Measurements from ENCODE around the gene C19orf18. TPM values are rescaled to one million over a fixed set of nuclear protein-coding genes. Genes with fewer than 3 reads are reported as not detected.

The C19orf18 gene
- polyA plus RNA-seq, 3 donors, result not detected

- DNase-seq, result no peak
- Mint-ChIP-seq H3K27me3 (ENCODE audit: low read depth in 3 of 3) (peaks cover 4 to 7% (median 5%) of the 10 kb centered on the region in 3 donors), H3K27ac (no peak overlapping the region), H3K4me1 (peaks cover 11% of the 10 kb centered on the region), H3K36me3 (peaks cover 16 to 35% of the 10 kb centered on the region in 2 donors), H3K4me3 (peak overlapping the region in 1 of 2 donors; percentile 96), H3K9me3 (peaks cover 52 to 97% (median 94%) of the 10 kb centered on the region in 7 donors)
- no peak overlapping the region for H2AFZ ChIP-seq (ENCODE audit: insufficient read depth, low read depth, low read length, poor library complexity, severe bottlenecking)
- peak overlapping the region in 1 of 3 experiments; percentile 79 for H3K4me3 ChIP-seq (replicated peaks in 1 of 3; ENCODE audit: low read depth in 2 of 3, low read length in 3 of 3)
- H3K4me2 ChIP-seq (replicated peaks; ENCODE audit: extremely low read depth, low read length, poor library complexity, severe bottlenecking), result no peak overlapping the region
- no peak overlapping the region for H3K27ac ChIP-seq (ENCODE audit: low read depth in 1 of 2, low read length in 2 of 2)
- H3K9me3 ChIP-seq (replicated peaks in 1 of 2; ENCODE audit: control insufficient read depth in 1 of 2, insufficient read depth in 1 of 2, low read length in 2 of 2), result peaks cover 83 to 93% of the 10 kb centered on the region in 2 donors
- H3K4me1 ChIP-seq (ENCODE audit: control insufficient read depth in 1 of 2, insufficient read depth in 2 of 2, low read length in 2 of 2), result peaks cover 6 to 8% of the 10 kb centered on the region in 2 donors
- intact Hi-C loops (cut with micrococcal nuclease), result no loop called here
- H3K27me3 ChIP-seq (ENCODE audit: control insufficient read depth in 2 of 2, insufficient read depth in 2 of 2, low read length in 2 of 2), result no peaks in the 10 kb centered on the region
- TF ChIP-seq CTCF (IDR thresholded peaks at IDR 0.05), result no peak
- WGBS (ENCODE audit: insufficient coverage), result 95% methylated on average over 3 of the region's 12 CpGs
- H3K36me3 ChIP-seq (replicated peaks in 1 of 2; ENCODE audit: control insufficient read depth in 1 of 2, insufficient read depth in 2 of 2, low read length in 2 of 2), result peaks cover 0 to 14% of the 10 kb centered on the region in 2 donors
- H3K9ac ChIP-seq (ENCODE audit: insufficient read depth, low read length, poor library complexity, severe bottlenecking), result no peak overlapping the region
- no peaks in the 10 kb centered on the region for H3K79me2 ChIP-seq (ENCODE audit: insufficient read depth, low read length)
- H4K20me1 ChIP-seq (ENCODE audit: insufficient read depth, low read length), result no peaks in the 10 kb centered on the region
Measured at GRCh38 chr19:57935731-57936130, 38.6 kb downstream of the C19orf18 start.

GRCh38 chr19:57934820-57935665, 39.3 kb downstream of the C19orf18 start, which contains the start of gene ZNF418:
ZNF418 (minus strand) TSS chr19:57935402; CDS start chr19:57933822, 1,580 bp downstream.
- peak within 1 kb of the TSS; percentile 82 for H2AFZ ChIP-seq (ENCODE audit: insufficient read depth, low read depth, low read length, poor library complexity, severe bottlenecking)
- peak within 1 kb of the TSS in 1 of 2 donors; percentile 43 for H3K27ac ChIP-seq (ENCODE audit: low read depth in 1 of 2, low read length in 2 of 2)
- peak within 1 kb of the TSS in 5 of 7 donors; percentile 16 to 77 (median 57) for H3K27ac Mint-ChIP-seq
- peak within 1 kb of the TSS; percentile 81 for H3K4me2 ChIP-seq (replicated peaks; ENCODE audit: extremely low read depth, low read length, poor library complexity, severe bottlenecking)
- peaks cover 89 to 99% of the 10 kb centered on the region in 2 donors for H3K9me3 ChIP-seq (replicated peaks in 1 of 2; ENCODE audit: control insufficient read depth in 1 of 2, insufficient read depth in 1 of 2, low read length in 2 of 2)
- TF ChIP-seq CTCF (IDR thresholded peaks at IDR 0.05), result no peak
- H3K9me3 Mint-ChIP-seq, result peaks cover 56 to 100% (median 97%) of the 10 kb centered on the region in 7 donors
- peak; percentile 42 to 57 (median 43) for DNase-seq
- H3K4me1 Mint-ChIP-seq, result peaks cover 11% of the 10 kb centered on the region
- H3K9ac ChIP-seq (ENCODE audit: insufficient read depth, low read length, poor library complexity, severe bottlenecking), result peak within 1 kb of the TSS; percentile 59
- peak within 1 kb of the TSS; percentile 91 to 96 for H3K4me3 Mint-ChIP-seq
- H3K36me3 Mint-ChIP-seq, result peaks cover 19 to 33% of the 10 kb centered on the region in 2 donors
- H3K4me1 ChIP-seq (ENCODE audit: control insufficient read depth in 1 of 2, insufficient read depth in 2 of 2, low read length in 2 of 2), result peaks cover 6 to 8% of the 10 kb centered on the region in 2 donors
- no peaks in the 10 kb centered on the region for H3K79me2 ChIP-seq (ENCODE audit: insufficient read depth, low read length)
- WGBS (ENCODE audit: insufficient coverage), result 6% methylated on average over 48 of the region's 54 CpGs
- H3K27me3 Mint-ChIP-seq (ENCODE audit: low read depth in 3 of 3), result peaks cover 4 to 7% (median 5%) of the 10 kb centered on the region in 3 donors
- H3K36me3 ChIP-seq (replicated peaks in 1 of 2; ENCODE audit: control insufficient read depth in 1 of 2, insufficient read depth in 2 of 2, low read length in 2 of 2), result peaks cover 0 to 16% of the 10 kb centered on the region in 2 donors
- intact Hi-C loops (cut with micrococcal nuclease), result no loop called here
- no peaks in the 10 kb centered on the region for H4K20me1 ChIP-seq (ENCODE audit: insufficient read depth, low read length)
- H3K4me3 ChIP-seq (replicated peaks in 1 of 3; ENCODE audit: low read depth in 2 of 3, low read length in 3 of 3), result peak within 1 kb of the TSS; percentile 54 to 79 (median 55)
- H3K27me3 ChIP-seq (ENCODE audit: control insufficient read depth in 2 of 2, insufficient read depth in 2 of 2, low read length in 2 of 2), result no peaks in the 10 kb centered on the region
